HFF-Myc (cell line): ENCODE data around the gene ATF7IP.

Experiments
- DNase-seq: peaks from one replicate; pipeline ENCODE4 v3.0.0-alpha.2; 2011; ENCODE audit warnings: low read depth; ENCODE audit errors: extremely low read depth
- H3K4me3 ChIP-seq: replicated peaks from 2 replicates; pipeline ENCODE4 v1.5.1; 2011; ENCODE audit warnings: low read depth, mild to moderate bottlenecking, control low read depth, low read length
- TF ChIP-seq, protein P1 (sequence below): IDR thresholded peaks from 2 replicates; pipeline ENCODE4 v1.5.1; 2012; ENCODE audit warnings: mild to moderate bottlenecking, low read depth, low read length, control low read depth; ENCODE audit errors: missing control alignments

ATF7IP gene

GRCh38 chr12:14481201-14481600 is 115.7 kb downstream of the ATF7IP start:
- TF ChIP-seq, protein P1, sequence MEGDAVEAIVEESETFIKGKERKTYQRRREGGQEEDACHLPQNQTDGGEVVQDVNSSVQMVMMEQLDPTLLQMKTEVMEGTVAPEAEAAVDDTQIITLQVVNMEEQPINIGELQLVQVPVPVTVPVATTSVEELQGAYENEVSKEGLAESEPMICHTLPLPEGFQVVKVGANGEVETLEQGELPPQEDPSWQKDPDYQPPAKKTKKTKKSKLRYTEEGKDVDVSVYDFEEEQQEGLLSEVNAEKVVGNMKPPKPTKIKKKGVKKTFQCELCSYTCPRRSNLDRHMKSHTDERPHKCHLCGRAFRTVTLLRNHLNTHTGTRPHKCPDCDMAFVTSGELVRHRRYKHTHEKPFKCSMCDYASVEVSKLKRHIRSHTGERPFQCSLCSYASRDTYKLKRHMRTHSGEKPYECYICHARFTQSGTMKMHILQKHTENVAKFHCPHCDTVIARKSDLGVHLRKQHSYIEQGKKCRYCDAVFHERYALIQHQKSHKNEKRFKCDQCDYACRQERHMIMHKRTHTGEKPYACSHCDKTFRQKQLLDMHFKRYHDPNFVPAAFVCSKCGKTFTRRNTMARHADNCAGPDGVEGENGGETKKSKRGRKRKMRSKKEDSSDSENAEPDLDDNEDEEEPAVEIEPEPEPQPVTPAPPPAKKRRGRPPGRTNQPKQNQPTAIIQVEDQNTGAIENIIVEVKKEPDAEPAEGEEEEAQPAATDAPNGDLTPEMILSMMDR: no peak
- DNase-seq: no peak
- H3K4me3 ChIP-seq: no peak overlapping the region

DNA sequence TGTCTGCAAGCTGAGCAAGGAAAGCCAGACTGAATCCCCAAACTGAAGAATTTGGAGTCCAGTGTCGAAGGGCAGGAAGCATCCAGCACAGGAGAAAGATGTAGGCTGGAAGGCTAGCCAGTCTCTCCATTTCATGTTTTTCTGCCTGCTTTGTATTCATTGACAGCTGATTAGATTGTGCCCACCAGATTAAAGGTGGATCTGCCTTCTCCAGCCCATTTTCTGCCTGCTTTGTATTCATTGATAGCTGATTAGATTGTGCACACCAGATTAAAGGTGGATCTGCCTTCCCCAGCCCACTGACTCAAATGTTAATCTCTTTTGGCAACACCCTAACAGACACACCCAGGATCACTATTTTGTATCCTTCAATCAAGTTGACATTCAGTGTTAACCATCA is 116.9 kb downstream of the ATF7IP start:
- no peak for DNase-seq
- TF ChIP-seq, protein P1: no peak
- no peak overlapping the region for H3K4me3 ChIP-seq

GRCh38 chr12:14482886-14483285 is 117.4 kb downstream of the ATF7IP start:
- H3K4me3 ChIP-seq: no peak overlapping the region
- DNase-seq: no peak
- TF ChIP-seq, protein P1: no peak

- TF ChIP-seq, protein P1: no peak
- H3K4me3 ChIP-seq: no peak overlapping the region
- DNase-seq: no peak
Observed at GRCh38 chr12:14495326-14495725, 129.8 kb downstream of the ATF7IP start.

DNA sequence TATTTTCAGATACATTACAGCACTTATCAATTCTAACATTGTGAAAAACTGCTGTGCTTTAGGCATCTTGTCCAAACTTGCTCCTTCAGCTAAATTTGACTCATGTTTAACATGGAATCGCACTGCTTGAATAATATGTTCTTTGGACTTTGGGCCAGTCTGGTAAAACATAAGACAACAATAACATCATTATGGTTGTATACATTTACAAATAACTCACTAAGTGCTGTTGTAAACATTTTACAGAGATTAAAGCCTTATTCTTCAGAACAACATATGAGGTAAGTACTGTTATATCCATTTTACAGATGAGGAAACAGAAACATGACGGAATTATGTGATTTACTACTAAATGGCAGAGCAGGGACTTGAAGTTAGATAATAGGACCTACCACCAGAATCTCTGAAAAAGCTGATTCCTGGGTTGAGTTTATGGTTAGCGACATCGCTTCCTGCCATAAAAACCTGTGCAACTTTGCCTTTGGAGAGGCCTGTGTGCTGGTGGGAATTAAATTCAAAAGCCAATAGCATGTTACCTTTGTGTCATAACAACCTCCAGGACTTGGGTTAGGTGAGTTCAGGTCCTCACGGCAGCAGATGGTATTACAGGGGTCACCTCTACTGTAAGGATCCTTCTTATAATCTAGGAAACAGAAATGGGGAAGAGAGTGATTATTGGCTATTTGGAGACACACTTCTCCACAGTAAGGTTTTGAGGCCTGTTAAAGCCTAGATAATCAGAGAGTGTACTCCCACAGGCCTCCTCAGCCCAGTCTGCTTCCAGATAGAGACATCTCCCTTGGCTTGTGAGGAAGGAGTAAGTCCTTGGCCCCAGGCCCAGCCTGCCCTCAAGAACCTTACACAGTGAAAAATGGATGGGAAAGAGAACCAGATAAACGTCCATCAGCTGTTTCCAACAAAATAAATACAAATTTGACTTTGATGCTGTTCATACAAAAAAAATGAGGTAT is 140.4 kb downstream of the ATF7IP start:
- TF ChIP-seq, protein P1: no peak
- DNase-seq: no peak
- no peak overlapping the region for H3K4me3 ChIP-seq

GRCh38 chr12:14510574-14510973 is 145.1 kb downstream of the ATF7IP start:
- H3K4me3 ChIP-seq: no peak overlapping the region
- TF ChIP-seq, protein P1: no peak
- DNase-seq: no peak
